Gastroesophageal sphincter (tissue), 4 donors: ENCODE results near the gene PHOX2A. TPM values are rescaled to one million over a fixed set of nuclear protein-coding genes. Genes with fewer than 3 reads are reported as not detected.

ENCODE experiments used
- ATAC-seq: fragments of 150-250 bp; one replicate; pipeline ENCODE4 v1.9.1; 2016; ENCODE audit warnings: mild to moderate bottlenecking, moderate library complexity
- H3K27ac ChIP-seq, 4 donors: fragments of 200-600 bp; sonication (generic) in 3 of 4; 1 replicate in 3 of 4; 2 replicates in 1 of 4; pipeline ENCODE4 v1.5.1; 2016 to 2019
- H3K27me3 ChIP-seq: fragments of 200-600 bp; sonication (generic); one replicate; pipeline ENCODE4 v1.5.1; 2019
- H3K36me3 ChIP-seq, 2 donors: fragments of 200-600 bp; sonication (generic); one replicate each; pipeline ENCODE4 v1.5.1; 2019; ENCODE audit warnings: control low read depth in 1 of 2
- H3K4me1 ChIP-seq, 3 donors: fragments of 200-600 bp; sonication (generic); 1 replicate in 2 of 3; 2 replicates in 1 of 3; pipeline ENCODE4 v1.5.1; 2016 to 2019; ENCODE audit warnings: control low read depth in 2 of 3
- H3K4me3 ChIP-seq, 2 donors: fragments of 200-600 bp; sonication (generic); one replicate each; pipeline ENCODE4 v1.5.1; 2019; ENCODE audit warnings: mild to moderate bottlenecking in 1 of 2, moderate library complexity in 1 of 2
- H3K9me3 ChIP-seq, 3 donors: fragments of 200-600 bp; sonication (generic); one replicate each; pipeline ENCODE4 v1.5.1; 2017 to 2019; ENCODE audit warnings: control low read depth in 2 of 3
- EP300 ChIP-seq: sonication (generic); formaldehyde crosslinking; IDR thresholded peaks from one replicate; pipeline ENCODE4 v1.6.1; 2017; ENCODE audit warnings: antibody characterized with exemption, mild to moderate bottlenecking
- POLR2A ChIP-seq, 2 donors: fragments of 450-650 bp; IDR thresholded peaks; one replicate each; pipeline ENCODE4 v1.6.1; 2017; ENCODE audit warnings: antibody characterized with exemption in 2 of 2, mild to moderate bottlenecking in 2 of 2, moderate library complexity in 1 of 2
- POLR2AphosphoS5 ChIP-seq: sonication (generic); formaldehyde crosslinking; IDR thresholded peaks from one replicate; pipeline ENCODE4 v1.6.1; 2017; ENCODE audit warnings: antibody characterized with exemption
- WGBS, 2 donors: methylation state at CpG; one replicate each; pipeline ENCODE4 v1.1.5; 2018; ENCODE audit warnings: low coverage in 1 of 2; 5-methylcytosine and 5-hydroxymethylcytosine counted together
- total RNA-seq, 4 donors: library from RNA; depleted of rRNA; stranded (reverse); fragments of >200 nt; gene quantifications; one replicate each; pipeline ENCODE4 v1.1.0, GENCODE V29; 2016
- TF ChIP-seq, protein P1 (sequence below), 4 experiments: fragments of 200-600 bp in 2 of 4; fragments of 450-650 bp in 2 of 4; sonication (generic) in 1 of 4; IDR thresholded peaks; one replicate each; pipeline ENCODE4 v1.5.1; 2017 to 2019; ENCODE audit warnings: antibody characterized with exemption in 4 of 4, mild to moderate bottlenecking in 2 of 4, moderate library complexity in 2 of 4

Gene PHOX2A
- total RNA-seq, 4 donors from 2014 or later, result 0.37 to 3.2 (median 0.89) TPM; not detected in 1

DNA sequence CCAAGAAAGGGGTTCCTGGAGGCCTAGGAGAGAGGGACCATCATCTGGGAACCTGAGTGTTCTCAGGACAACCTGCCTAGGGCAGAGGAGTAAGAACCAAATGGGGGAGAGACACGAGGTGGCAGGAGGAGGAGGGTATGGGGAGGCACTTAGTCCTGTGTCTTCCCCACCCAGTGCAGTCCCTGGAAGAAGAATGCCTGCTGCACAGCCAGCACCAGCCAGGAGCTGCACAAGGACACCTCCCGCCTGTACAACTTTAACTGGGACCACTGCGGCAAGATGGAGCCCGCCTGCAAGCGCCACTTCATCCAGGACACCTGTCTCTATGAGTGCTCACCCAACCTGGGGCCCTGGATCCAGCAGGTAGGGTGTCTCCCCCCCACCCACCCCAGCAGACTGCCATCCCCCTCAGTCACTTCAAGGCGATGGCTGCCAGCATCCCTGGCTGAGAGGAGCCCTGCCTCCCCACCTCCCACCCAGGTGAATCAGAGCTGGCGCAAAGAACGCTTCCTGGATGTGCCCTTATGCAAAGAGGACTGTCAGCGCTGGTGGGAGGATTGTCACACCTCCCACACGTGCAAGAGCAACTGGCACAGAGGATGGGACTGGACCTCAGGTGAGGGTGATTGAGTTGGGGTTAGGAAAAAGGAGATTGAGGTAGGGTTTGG is 23.1 kb downstream of the PHOX2A start:
- WGBS, 2 donors, result 100% methylated on average over 2 of the region's 10 CpGs; no CpG with 5 or more reads in 1 of the 2 donors
- Histone ChIP-seq H3K36me3 (no peaks in the 10 kb centered on the region), H3K27me3 (peaks cover 17% of the 10 kb centered on the region), H3K9me3 (no peaks in the 10 kb centered on the region), H3K27ac (no peak overlapping the region), H3K4me1 (peaks cover 0 to 19% (median 9%) of the 10 kb centered on the region in 3 donors), H3K4me3 (no peak overlapping the region)
- ATAC-seq, result no peak
- TF ChIP-seq POLR2AphosphoS5, result no peak
- no peak for TF ChIP-seq POLR2A (IDR thresholded peaks at IDR 0.05)
- no peak for TF ChIP-seq EP300
- TF ChIP-seq, protein P1, sequence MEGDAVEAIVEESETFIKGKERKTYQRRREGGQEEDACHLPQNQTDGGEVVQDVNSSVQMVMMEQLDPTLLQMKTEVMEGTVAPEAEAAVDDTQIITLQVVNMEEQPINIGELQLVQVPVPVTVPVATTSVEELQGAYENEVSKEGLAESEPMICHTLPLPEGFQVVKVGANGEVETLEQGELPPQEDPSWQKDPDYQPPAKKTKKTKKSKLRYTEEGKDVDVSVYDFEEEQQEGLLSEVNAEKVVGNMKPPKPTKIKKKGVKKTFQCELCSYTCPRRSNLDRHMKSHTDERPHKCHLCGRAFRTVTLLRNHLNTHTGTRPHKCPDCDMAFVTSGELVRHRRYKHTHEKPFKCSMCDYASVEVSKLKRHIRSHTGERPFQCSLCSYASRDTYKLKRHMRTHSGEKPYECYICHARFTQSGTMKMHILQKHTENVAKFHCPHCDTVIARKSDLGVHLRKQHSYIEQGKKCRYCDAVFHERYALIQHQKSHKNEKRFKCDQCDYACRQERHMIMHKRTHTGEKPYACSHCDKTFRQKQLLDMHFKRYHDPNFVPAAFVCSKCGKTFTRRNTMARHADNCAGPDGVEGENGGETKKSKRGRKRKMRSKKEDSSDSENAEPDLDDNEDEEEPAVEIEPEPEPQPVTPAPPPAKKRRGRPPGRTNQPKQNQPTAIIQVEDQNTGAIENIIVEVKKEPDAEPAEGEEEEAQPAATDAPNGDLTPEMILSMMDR (IDR thresholded peaks at IDR 0.05), result no peak

DNA sequence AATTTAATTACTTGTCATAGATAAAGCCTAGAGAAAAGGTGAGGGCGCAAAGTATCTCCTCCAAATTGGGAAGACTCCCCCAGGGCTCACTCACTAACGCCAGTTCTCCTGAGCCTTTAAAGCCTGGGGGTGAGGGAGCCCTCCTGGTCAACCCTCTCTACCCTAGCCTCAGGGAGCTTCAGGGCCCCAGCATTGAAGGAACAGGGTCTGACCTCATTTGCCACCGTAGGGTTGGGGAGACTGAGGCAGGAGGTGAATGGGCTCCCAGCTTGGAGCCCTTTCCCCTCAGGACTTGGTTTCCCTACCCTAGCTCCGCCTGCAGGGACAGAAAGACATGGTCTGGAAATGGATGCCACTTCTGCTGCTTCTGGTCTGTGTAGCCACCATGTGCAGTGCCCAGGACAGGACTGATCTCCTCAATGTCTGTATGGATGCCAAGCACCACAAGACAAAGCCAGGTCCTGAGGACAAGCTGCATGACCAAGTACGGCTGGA is 25.7 kb downstream of the PHOX2A start:
- no peak for ATAC-seq
- no peaks in the 10 kb centered on the region for H3K36me3 ChIP-seq
- WGBS, 2 donors, result 71 to 100% methylated on average over 1 of the region's 5 CpGs
- TF ChIP-seq POLR2AphosphoS5, result no peak
- peak overlapping the region in 1 of 4 donors; percentile 39 for H3K27ac ChIP-seq
- H3K4me3 ChIP-seq, result no peak overlapping the region
- peaks cover 17% of the 10 kb centered on the region for H3K27me3 ChIP-seq
- peaks cover 0 to 10% (median 3%) of the 10 kb centered on the region in 3 donors for H3K4me1 ChIP-seq
- H3K9me3 ChIP-seq, result no peaks in the 10 kb centered on the region

DNA sequence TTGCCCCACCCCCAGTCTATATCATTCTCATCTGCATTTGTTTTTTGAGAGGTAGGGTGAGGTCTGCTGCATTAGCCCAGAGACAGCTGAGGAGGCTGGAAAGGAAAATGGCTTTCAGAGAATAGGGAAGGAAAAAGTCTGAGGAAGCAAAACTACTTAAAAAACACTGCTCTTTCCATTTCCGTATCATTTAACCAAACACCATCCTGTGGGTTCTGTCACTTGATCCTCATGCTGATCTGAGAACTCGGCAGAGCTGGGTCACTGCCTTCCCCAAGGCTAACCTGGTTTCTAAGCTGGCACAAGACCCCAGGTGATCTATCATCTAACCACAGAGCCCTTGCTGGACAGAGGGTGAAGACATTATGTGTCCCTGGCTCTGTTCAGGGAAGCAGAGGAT is 26.1 kb downstream of the PHOX2A start:
- Histone ChIP-seq H3K4me1 (peaks cover 0 to 10% (median 3%) of the 10 kb centered on the region in 3 donors), H3K9me3 (no peaks in the 10 kb centered on the region), H3K27ac (peak overlapping the region in 1 of 4 donors; percentile 39), H3K4me3 (no peak overlapping the region), H3K36me3 (no peaks in the 10 kb centered on the region), H3K27me3 (peaks cover 17% of the 10 kb centered on the region)
- TF ChIP-seq POLR2A (IDR thresholded peaks at IDR 0.05) (no peak), POLR2AphosphoS5 (no peak), EP300 (no peak)
- TF ChIP-seq, protein P1 (IDR thresholded peaks at IDR 0.05), result no peak
- 38 to 69% methylated on average over 2 of the region's 2 CpGs for WGBS, 2 donors
- ATAC-seq, result no peak

DNA sequence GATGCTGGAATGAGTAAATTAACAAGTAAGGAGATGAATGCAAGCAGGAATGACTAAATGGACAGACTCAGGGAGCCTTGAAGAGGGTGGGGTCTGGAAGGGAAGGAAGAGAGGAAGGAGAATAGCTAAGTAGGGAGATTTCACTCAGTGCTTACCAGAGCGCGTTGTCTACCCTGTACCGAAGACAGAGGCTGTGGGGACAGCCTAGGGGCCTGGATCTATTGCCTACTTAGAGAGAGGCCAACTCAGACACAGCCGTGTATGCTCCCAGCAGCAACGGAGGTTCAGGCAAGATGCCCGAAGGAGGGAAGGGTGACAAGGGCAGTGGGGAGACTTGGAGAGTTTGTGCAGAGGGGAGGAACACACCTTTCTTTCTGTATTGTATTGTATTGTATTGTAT is 27.3 kb downstream of the PHOX2A start, which contains the start of gene FOLR2:
Gene FOLR2, plus strand, starts transcription at position 157 of the 400 bp plus-strand sequence. CDS start 1,791 bp downstream, outside the sequence.
- peak within 1 kb of the TSS in 1 of 4 donors; percentile 3 for H3K27ac ChIP-seq
- H3K36me3 ChIP-seq, result no peaks in the 10 kb centered on the region
- H3K4me1 ChIP-seq, result no peaks in the 10 kb centered on the region
- TF ChIP-seq POLR2A (IDR thresholded peaks at IDR 0.05) (no peak), EP300 (no peak), POLR2AphosphoS5 (no peak)
- TF ChIP-seq, protein P1 (IDR thresholded peaks at IDR 0.05), result no peak
- WGBS, 2 donors, result 83% methylated on average over 6 of the region's 6 CpGs
- peaks cover 17% of the 10 kb centered on the region for H3K27me3 ChIP-seq
- ATAC-seq, result peak; percentile 53
- peak within 1 kb of the TSS in 1 of 2 donors; percentile 18 for H3K4me3 ChIP-seq
- H3K9me3 ChIP-seq, result no peaks in the 10 kb centered on the region

DNA sequence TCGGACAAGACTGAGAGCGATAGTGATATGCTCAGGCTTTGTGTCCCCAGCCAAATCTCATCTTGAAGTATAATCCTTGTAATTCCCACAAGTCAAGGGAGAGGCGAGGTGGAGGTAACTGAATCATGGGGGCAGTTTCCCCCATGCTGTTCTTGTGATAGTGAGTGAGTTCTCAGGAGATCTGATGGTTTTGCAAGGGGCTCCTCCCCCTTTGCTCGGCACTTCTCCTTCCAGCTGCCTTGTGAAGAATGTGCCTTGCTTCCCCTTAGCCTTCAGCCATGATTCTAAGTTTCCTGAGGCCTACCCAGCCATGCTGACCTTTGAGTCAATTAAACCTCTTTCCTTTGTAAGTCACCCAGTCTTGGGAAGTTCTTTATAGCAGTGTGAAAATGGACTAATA is 34.9 kb downstream of the PHOX2A start:
- H3K36me3 ChIP-seq, result no peaks in the 10 kb centered on the region
- 35 to 71% methylated on average over 2 to 4 of the region's 4 CpGs for WGBS, 2 donors
- no peaks in the 10 kb centered on the region for H3K4me1 ChIP-seq
- H3K27me3 ChIP-seq, result no peaks in the 10 kb centered on the region
- H3K9me3 ChIP-seq, result peaks cover 0 to 19% (median 0%) of the 10 kb centered on the region in 3 donors
- ATAC-seq, result no peak
- no peak overlapping the region for H3K4me3 ChIP-seq
- no peak overlapping the region for H3K27ac ChIP-seq
- TF ChIP-seq POLR2A (IDR thresholded peaks at IDR 0.05) (no peak), POLR2AphosphoS5 (no peak), EP300 (no peak)
- TF ChIP-seq, protein P1 (IDR thresholded peaks at IDR 0.05), result no peak
